GM12865 (cell line): ENCODE data around the gene TINAGL1.

Source experiments
- DNase-seq: peaks from one replicate; pipeline ENCODE4 v3.0.0; 2010; ENCODE audit warnings: low read depth
- H3K4me3 ChIP-seq: 2 replicates; pipeline ENCODE4 v1.5.1; 2011; ENCODE audit warnings: mild to moderate bottlenecking, low read depth, low read length, control low read depth
- CTCF ChIP-seq: IDR thresholded peaks from 2 replicates; pipeline ENCODE4 v1.5.1; 2011; ENCODE audit warnings: low read length, control low read depth, low read depth, inconsistent platforms; ENCODE audit not compliant: insufficient read depth; ENCODE audit errors: missing control alignments

TINAGL1 gene

DNA sequence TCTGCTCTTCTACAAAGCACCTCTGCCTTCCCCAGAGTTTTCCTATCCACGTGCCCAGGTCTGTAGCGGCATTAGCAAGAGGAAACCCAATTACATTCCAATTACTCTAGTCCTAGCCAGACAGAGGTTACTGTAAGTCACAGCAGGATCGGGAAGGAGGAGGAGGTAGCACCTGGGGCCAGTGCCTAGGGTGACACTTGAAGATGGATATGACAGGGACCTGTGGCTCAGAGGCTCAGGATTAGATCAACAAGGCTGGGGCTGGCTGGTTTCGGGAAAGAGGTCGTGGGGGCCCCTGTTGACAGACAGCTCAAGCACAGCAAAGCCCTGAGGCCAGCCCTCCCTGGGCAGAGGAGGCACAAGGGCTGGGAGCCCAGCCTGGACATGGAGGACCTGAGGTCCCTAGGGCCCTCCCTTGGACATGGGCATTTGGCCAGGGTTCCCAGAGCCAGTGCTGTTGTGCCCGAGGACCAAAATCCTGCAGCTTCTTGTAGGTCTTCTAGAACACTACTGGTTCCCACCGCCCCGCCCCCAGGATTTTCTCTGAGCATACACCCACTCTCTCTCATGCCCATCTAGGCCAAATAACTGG is 38.2 kb downstream of the TINAGL1 start:
- DNase-seq = no peak
- no peak for TF ChIP-seq CTCF
- H3K4me3 ChIP-seq = no peak overlapping the region

- no peak overlapping the region for H3K4me3 ChIP-seq
- no peak for DNase-seq
- TF ChIP-seq CTCF = no peak
Measured at GRCh38 chr1:31615414-31615813, 39.1 kb downstream of the TINAGL1 start.

DNA sequence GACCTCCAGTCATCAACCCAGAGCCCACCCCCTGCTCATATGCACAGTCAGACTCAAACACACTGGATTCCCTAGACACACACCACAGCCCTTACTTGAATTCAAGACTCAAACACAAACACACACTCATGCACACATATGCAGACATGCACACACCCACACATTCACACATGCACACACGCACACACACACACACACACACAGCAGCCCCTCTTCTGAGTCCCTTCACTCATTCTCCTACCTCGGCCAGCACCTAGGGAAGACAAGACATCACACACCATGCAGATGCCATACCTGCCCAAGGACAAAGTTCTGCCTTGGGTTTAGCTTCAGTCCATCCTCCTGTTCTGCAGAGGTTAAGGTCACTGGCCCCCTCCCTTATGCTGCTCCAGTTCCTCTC is 39.6 kb downstream of the TINAGL1 start:
- no peak for DNase-seq
- TF ChIP-seq CTCF = no peak

DNA sequence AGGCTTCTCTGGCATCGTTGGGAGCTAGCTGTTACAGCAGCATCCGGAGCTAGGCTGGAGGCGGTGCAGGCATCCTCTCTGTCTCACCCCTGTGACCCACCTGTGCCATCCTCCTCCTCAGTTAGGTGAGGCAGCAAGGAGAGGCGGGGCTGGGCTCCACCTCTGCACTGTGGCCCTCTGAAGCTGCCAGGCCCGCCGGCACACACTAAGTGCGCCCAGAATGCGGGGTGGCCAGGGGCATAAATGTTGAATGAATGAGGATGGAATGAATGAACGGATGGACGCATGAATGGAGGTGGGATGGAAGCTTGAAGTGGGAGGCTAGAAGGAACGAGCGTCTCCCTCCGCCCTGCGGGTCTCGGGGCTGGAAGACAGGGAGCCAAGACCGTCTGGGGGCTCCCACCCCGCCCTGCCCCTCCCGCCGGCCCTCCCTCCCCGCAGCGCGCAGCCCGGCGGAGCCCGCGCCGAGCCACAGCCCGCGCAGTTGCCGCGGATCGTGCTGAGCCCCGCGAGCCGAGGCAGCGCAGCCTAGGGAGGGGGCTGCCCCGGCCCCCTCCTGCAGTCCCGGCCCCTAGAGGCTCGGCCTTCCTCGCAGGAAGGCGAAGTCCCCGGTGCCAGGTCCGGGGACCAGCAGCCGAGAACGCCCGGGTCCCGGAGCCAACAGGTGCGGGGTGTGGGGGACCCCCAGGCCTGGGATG is 41.1 kb downstream of the TINAGL1 start, which contains the start of gene HCRTR1:
Gene HCRTR1, plus strand, starts transcription at position 472 of the 698 bp plus-strand sequence. CDS start 1,504 bp downstream, outside the sequence.
- DNase-seq = no peak
- no peak for TF ChIP-seq CTCF
- H3K4me3 ChIP-seq = peak within 1 kb of the TSS; percentile 35

More for the DNA sequence above, 39.6 kb downstream of the TINAGL1 start:
- H3K4me3 ChIP-seq = no peak overlapping the region

GRCh38 chr1:31617916-31618746 is 41.8 kb downstream of the TINAGL1 start:
- peak overlapping the region; percentile 35 for H3K4me3 ChIP-seq
- DNase-seq = peak; percentile 56
- peak; percentile 81 for TF ChIP-seq CTCF

DNA sequence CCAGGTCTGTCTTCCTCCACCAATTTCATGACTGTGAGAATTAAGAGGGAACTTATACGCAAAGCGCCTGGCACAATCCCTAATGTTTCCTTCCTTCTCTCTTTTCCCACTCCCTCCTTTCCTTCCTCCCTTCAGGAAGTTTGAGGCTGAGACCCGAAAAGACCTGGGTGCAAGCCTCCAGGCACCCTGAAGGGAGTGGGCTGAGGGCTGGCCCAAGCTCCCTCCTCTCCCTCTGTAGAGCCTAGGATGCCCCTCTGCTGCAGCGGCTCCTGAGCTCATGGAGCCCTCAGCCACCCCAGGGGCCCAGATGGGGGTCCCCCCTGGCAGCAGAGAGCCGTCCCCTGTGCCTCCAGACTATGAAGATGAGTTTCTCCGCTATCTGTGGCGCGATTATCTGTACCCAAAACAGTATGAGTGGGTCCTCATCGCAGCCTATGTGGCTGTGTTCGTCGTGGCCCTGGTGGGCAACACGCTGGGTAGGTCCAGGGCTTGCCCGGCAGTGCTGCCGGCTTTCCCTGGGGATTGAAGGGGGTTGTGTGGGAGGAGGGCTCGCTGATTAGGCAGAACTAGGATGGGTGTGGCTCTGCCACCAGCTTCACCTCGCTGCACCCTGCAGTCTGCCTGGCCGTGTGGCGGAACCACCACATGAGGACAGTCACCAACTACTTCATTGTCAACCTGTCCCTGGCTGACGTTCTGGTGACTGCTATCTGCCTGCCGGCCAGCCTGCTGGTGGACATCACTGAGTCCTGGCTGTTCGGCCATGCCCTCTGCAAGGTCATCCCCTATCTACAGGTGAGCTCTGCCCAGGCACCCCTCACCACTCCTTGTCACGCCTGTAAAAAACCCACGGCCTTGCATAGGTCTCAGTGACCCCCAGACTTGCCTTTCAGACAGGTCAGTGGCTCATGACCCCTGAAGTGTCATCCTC is 42.9 kb downstream of the TINAGL1 start:
- H3K4me3 ChIP-seq = no peak overlapping the region
- DNase-seq = no peak
- no peak for TF ChIP-seq CTCF
